HG03520 (cell line): ENCODE data around the gene EFCAB12.
"Not testable (repeated sequence)": the region's sequence is repeated elsewhere in the genome, so short reads cannot be mapped to it uniquely, and the experiment has no call there.

Experiments
- ATAC-seq: cut with Tn5 transposase; IDR thresholded peaks from one replicate; pipeline ENCODE4 v1.9.1; 2021; ENCODE audit warnings: mild to moderate bottlenecking, moderate library complexity; ENCODE audit not compliant: unreplicated experiment

Gene EFCAB12

DNA sequence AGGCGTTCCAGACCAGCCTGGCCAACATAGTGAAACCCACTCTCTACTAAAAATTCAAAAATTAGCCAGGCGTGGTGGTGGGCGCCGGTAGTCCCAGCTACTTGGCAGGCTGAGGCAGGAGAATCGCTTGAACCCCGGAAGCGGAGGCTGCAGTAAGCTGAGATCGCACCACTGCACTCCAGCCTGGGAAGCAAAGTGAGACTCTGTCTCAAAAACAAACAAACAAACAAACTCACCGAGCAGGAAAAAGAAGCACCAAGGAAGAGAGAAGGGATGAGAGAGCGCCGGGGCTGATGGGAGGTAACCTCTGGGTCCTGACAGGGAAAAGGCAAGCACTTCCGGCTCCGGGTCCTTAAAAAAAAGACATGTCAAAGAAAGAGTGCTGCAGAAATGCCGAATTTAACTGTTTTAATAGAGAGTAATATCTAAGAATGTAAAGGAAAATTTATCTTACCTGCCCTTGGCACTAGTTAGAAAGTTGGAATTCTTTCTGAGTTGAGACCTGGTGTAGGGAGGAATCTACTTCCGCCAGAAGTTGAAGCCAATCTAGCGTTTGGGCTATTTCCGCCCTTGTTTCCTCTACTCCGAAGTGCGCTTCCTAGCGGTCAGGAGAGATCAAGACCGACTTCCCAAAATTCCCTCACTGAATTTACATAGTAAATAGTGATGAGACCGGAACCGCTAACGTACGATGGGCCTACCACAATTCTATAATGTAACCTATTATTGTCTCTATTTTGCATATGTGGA, 29.1 kb downstream of the EFCAB12 start:
- peak; percentile 60 for ATAC-seq

- ATAC-seq, result no peak
These were observed 29.7 kb downstream of the EFCAB12 start for GRCh38 chr3:129398803-129399144.

DNA sequence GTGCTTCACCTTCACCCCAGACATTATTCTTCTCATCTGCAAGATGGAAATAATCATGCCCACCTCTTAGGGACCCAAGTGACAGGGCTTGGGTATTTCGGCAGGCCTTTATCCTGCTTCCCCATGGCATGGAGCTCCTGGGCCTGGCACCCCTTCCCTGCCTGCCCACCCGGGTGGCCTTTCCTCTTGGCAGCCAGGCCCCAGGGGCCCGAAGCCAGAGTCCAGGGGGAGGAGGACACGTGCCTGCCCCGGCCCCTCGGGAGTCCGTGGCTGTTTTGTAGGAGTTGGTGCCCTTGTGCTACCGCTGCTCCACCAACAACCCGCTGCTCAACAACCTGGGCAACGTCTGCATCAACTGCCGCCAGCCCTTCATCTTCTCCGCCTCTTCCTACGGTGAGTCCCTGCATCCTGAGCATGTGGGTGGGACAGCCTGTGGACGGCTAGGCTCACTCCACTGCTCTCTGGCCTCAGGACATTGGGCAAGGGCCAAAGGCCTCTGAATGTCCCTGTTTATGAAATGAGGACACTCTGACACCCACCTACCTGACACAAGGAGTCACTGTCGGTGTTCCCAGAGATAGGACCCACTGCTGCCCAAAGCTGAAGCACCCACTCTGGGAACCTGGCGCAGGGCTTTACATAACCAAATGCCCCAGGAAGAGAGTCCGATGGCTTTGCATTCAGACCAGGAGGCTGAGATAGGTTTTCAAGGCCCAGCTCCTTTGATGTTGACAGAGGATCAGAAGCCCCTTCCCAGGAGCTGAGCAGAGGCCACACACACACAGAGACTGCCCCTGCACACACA, 34.5 kb downstream of the EFCAB12 start:
- not testable (repeated sequence) for ATAC-seq

DNA sequence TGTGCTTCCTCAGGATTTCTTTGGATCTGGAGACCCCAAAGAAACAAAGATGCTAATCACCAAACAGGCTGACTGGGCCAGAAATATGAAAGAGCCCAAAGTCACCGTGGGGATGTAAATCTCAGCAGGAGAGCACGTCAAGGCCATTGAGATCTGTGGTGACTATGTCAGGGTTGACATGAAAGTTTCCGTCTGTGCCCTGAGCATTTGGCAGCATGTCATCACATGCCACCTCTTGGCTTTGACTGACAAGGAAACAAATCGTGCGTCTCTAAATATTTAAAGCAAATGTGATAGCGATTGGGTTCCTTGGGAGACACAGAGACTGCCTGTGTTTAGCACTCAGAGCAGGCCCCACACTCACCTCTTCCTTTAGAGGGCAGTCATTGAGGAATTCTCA, 35.2 kb downstream of the EFCAB12 start:
- ATAC-seq, result no peak

- ATAC-seq, result not testable (repeated sequence)
These were observed 36.1 kb downstream of the EFCAB12 start for GRCh38 chr3:129392106-129392887.

DNA sequence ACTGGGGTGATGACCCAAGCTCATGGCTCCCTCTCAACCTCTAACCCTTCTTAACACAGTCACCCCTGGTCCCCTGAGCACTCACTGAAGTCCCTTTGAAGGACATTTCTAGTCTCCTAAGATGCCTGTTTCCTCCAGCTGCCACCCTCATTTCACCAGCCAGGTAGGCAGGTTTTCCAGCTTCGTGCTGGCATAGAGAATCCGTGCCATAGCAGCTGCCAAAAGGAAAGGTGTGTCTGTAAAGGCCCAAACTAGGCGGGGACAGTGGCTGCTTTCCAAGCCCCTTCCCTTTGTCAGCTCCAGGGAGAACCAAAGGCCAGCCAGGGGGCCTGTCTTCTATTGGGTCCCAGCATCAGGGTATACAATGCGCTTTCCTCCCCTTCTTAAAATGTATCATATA, 36.9 kb downstream of the EFCAB12 start:
- not testable (repeated sequence) for ATAC-seq

- ATAC-seq, result no peak
These were observed 38.9 kb downstream of the EFCAB12 start for GRCh38 chr3:129389572-129389937.

DNA sequence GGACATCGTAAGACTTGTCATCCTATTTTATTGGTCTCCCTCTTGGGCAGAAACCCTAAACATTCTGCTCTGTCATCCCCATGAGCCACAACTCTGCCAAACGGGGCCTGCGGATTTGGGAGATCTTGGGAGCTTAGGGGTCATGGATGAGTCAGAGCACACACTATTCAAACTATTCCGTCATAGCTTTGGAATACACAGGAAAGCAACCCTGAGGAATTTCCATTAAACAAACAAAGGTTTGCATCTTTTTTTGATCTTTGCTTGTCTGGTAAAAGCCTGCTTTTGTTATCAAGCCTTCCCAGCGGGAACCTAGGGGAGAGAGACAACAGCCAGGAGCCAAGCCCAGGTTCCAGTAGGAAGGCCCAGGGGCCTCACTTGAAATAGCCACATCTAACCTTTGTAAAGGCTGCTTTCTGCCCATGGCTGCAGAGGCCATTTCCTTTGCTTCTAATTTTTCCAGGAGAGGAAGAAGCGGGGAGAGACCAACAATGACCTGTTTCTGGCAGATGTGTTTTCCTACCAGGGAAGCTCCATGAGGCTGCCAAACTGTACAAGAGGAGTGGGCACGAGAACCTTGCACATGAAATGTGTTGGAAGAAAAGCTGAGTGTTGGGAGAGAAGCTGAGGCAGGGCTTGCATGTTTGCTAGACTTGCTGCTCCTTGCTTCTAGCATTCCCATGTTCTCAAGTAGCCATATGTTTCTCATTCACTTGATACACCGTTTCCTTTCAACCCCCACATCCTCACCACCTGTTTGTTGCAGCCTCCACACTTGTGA, 39.5 kb downstream of the EFCAB12 start:
- not testable (repeated sequence) for ATAC-seq

DNA sequence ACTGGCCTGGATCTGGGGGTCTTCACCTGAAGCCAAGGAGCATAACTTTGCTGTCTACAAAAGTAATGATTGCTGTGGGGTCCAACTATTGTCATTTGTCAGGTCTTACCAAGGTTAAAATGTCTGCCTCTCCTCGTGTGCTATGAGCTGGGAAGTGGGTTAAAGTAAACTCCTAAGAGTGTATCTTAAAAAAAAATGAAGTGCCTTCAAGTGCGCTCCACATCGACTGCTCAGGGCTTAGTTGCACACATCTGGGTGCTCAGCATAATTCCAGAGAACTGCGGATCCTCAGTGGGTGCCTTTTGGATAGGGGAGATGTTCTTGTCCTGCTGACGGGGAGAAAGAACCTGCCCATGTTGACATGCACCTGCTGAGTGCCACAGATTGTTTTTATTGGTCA, 40.9 kb downstream of the EFCAB12 start:
- no peak for ATAC-seq

GRCh38 chr3:129386984-129387383, 41.5 kb downstream of the EFCAB12 start:
- no peak for ATAC-seq

DNA sequence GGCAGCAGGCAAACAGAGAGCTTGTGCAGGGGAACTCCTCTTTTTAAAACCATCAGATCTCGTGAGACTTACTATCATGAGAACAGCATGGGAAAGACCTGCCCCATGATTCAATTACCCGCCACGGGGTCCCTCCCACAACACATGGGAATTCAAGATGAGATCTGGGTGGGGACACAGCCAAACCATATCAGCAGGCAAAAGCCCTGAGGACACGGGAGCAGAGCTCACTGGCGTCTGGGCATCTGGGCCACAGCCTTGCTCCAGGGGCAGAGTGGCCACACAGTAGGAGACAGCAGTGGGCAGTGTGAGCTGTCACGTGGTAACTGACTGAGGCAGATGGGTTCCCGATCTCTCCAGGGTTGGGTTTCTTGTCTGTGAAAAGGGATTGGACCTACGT, 42.9 kb downstream of the EFCAB12 start:
- ATAC-seq, result not testable (repeated sequence)

GRCh38 chr3:129384594-129385323, 43.7 kb downstream of the EFCAB12 start:
- no peak for ATAC-seq

- ATAC-seq, result not testable (repeated sequence)
These were observed 44.3 kb downstream of the EFCAB12 start for GRCh38 chr3:129384103-129384502.

- peak; percentile 60 for ATAC-seq
These were observed 45.1 kb downstream of the EFCAB12 start for GRCh38 chr3:129383292-129383860.

- ATAC-seq, result no peak
These were observed 46.1 kb downstream of the EFCAB12 start for GRCh38 chr3:129382366-129382765.

DNA sequence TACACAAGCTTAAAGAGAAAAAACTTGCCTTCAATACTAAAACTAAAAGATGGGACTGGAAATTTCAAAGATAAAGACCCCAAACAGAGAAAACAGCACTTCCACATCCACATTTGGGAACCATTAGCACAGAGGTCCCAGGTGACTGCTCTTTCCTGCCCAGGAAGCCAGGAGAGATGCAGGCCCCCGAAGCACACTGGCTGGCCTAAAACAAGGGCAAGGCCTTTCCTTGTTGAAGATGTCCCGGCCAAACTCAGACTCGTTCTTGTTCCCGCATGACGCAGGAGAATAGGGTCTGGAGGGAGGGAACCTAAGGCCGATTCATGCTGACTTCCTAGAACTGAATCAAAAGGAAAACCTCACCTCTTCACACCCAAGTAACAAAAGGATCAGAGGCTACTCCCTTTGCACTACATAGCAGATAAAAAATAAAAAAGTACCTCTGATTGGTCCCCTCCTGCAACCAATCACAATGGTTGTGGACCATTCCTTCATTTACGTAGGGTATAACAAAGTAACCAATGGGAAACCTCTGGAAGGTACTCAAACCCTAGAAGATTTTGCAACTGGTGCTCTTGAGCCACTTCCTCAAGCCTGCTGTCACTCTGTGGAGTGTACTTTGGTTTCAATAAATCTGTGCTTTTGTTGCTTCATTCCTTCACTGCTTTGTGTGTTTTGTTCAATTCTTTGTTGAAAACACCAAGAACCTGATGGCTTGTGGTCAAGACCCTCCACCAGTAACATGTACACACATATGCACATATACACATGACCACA, 48.7 kb downstream of the EFCAB12 start:
- no peak for ATAC-seq

DNA sequence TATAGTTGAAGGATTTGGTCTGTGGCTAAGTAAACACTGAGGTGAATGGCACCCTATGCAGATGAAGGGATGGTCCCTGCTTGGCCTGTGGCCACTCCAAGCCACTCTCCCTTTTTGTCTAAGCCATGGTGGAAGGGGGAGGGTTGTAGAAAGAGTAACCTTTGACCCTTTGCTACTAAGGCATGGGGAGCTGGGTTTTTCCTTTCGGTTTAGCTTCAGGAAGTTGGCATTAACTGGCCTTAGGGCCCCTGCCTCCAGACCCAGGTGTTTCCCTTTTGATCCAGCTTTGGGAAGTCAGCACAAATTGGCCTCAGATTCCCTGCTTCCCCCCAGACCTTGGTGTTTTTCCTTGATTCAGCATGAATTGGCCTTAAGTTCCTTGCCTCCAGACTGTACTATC, 49.5 kb downstream of the EFCAB12 start:
- ATAC-seq, result no peak

DNA sequence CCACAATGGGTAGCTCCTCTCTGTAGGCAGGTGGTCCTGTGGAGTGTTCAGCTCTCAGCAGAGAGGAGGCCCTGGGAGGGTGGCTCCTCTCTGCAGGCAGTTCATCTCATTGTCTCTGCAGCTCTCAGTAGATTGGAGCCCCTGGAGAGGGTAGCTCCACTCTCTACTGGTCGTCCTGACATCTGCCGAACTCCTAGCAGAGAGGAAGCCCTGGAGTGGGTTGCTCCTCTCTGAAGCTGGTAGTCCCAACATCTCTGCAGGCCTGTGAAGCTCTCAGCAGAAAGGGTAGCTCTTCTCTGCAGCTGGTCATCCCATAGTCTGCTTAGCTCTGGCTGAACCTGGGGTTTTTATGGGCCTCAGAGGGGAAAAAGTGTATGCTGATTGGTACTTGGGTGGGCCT, 50.8 kb downstream of the EFCAB12 start:
- ATAC-seq, result no peak

- ATAC-seq, result no peak
These were observed 53.3 kb downstream of the EFCAB12 start for GRCh38 chr3:129375099-129375498.
